Suprapubic skin (tissue), 3 donors: ENCODE measurements around the gene TAF1B.

Experiments used
- POLR2A ChIP-seq, 2 donors: fragments of 450-650 bp; IDR thresholded peaks; one replicate each; pipeline ENCODE4 v1.6.1; 2017; ENCODE audit warnings: antibody characterized with exemption in 2 of 2, mild to moderate bottlenecking in 2 of 2, moderate library complexity in 2 of 2
- TF ChIP-seq, protein P1 (sequence below), 2 donors: fragments of 200-600 bp in 1 of 2; fragments of 450-650 bp in 1 of 2; sonication (generic) in 1 of 2; IDR thresholded peaks; one replicate each; pipeline ENCODE4 v1.5.1; 2016 to 2019; ENCODE audit warnings: antibody characterized with exemption in 2 of 2, mild to moderate bottlenecking in 1 of 2, moderate library complexity in 1 of 2

DNA sequence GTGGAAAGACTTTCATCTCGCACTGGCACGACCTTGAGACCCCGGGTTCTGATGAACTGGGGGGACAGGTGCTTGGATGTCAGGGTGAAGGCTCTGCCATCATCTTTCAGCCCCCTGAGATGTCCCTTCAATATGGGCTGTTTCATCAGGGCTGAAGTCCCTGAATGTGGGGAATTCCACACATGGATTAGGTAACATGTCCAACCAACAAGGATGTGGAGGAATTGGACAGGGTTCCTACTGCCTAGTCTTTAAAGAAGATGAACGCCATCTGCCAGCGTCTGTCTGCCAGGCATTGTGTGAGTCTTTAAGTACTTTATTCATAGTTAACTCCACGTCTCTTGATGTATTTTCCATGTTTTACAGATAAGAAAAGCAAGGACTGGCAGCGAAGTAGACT is 102.3 kb downstream of the TAF1B start:
- TF ChIP-seq, protein P1, sequence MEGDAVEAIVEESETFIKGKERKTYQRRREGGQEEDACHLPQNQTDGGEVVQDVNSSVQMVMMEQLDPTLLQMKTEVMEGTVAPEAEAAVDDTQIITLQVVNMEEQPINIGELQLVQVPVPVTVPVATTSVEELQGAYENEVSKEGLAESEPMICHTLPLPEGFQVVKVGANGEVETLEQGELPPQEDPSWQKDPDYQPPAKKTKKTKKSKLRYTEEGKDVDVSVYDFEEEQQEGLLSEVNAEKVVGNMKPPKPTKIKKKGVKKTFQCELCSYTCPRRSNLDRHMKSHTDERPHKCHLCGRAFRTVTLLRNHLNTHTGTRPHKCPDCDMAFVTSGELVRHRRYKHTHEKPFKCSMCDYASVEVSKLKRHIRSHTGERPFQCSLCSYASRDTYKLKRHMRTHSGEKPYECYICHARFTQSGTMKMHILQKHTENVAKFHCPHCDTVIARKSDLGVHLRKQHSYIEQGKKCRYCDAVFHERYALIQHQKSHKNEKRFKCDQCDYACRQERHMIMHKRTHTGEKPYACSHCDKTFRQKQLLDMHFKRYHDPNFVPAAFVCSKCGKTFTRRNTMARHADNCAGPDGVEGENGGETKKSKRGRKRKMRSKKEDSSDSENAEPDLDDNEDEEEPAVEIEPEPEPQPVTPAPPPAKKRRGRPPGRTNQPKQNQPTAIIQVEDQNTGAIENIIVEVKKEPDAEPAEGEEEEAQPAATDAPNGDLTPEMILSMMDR (IDR thresholded peaks at IDR 0.05), result no peak
- TF ChIP-seq POLR2A (IDR thresholded peaks at IDR 0.05), result no peak
